GM19025 (cell line): ENCODE results near the gene AKAP5.

Experiments used
- ATAC-seq: cut with Tn5 transposase; IDR thresholded peaks from one replicate; pipeline ENCODE4 v1.9.1; 2021; ENCODE audit warnings: mild to moderate bottlenecking, low read depth, moderate library complexity; ENCODE audit not compliant: unreplicated experiment

Gene AKAP5, protein sequence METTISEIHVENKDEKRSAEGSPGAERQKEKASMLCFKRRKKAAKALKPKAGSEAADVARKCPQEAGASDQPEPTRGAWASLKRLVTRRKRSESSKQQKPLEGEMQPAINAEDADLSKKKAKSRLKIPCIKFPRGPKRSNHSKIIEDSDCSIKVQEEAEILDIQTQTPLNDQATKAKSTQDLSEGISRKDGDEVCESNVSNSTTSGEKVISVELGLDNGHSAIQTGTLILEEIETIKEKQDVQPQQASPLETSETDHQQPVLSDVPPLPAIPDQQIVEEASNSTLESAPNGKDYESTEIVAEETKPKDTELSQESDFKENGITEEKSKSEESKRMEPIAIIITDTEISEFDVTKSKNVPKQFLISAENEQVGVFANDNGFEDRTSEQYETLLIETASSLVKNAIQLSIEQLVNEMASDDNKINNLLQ

DNA sequence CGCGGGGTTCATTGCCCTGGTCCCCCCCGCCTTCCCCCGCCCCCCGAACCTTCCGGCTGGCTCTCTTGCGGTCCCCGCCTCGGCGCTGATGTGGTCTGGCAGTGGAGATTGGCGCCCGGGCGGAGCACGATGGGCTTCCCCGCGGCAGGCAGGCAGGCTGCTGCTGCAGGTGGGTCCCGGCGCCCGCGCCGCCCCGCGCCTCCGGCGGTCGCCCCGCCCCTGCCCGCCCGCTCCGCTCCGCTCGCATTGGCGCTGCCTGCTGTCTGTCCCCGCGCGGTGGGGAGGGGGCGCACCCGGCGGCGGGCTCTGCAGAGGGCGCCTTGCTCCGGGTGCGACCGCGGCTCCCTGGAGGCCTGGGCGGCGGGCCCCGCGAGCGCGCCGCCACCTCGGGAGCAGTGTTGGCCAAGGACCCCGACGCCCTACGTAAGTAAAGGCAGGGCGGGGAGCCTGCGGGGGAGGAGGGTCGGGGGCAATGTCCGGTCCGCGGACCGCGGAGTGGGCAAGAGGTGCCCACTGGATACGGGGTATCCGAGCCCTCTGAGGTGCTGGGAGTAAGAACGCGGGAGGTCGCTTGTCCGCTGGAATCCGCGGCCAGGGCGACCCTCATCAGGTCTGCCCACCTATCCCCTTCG, at the start of gene AKAP5:
Gene AKAP5 (plus strand): TSS at position 309 of the 632 bp plus-strand sequence. CDS start 2,896 bp downstream, outside the sequence.
- peak; percentile 68 for ATAC-seq

DNA sequence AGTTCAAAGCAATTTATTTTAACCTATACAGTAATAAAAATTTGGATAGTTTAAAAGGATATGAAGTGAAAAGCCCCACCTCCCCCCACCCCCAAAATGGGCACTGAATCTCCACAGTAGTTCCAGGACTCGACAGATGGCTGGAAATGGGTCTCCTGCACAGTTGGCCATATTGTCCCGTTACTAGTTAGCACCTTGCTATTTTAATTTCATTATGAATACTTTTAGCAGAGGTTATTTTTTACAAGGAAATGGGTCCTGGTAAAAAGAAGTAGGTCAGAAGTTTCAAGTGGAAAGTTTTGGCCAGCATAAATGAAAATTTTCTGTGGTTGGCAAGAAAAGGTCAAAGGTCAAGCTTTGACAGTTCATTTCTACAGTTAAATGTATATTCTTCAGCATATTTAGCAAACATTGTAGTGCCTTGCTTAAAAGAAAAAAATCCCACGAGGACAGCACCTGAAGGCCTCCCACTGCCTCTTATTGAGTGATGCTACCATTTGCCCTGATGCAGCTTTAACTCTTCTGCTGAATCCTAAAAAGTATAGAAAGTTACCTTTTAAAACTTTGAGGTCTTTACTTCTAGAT, 48.9 kb upstream of the AKAP5 start:
- no peak for ATAC-seq

DNA sequence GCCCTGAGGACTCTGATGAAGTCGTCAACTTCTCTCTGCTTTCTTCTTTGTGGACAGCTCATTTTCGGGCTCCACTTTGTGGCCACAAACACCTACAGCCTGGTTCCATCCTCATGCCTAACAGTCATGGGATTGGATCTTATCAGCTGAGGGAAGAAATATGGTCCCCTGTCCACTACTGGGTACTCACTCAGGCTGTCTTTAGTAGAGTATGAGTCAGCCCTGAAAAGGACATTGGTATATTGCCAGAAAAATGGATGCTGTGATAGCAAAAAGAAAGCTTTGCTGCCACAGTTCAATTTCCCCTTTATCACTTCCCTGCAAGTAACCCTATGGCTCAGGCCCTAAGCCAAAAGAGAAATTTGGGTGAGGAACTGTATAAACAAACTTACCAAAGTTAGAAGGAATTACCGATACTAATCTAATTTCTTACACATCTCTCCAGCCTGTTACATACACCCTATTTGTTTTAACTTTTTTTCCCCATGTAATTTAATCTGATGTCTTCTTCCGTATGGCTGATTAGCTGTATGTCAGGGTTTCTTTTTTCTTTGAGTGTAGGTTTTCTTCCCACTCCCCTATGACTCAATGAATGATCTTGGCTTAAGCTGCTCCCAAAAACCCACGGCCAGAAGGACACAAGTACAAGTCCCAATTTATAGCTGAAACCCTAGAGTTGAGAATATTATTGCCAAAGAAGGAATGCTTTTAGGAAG, 48.1 kb upstream of the AKAP5 start:
- no peak for ATAC-seq

DNA sequence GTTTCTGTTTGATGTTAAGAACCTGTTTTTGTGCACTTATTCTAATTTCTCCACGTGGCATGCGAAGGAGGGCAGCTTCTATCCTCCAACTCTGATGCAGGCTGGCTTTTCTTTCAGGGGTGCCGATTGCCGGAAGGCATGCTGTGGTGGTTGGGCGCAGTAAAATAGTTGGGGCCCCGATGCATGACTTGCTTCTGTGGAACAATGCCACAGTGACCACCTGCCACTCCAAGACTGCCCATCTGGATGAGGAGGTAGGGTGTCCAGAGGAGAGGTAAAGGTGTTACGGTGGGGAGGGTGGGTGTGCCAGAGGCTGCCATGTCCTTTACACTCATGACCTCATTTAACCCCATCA, 47.6 kb upstream of the AKAP5 start:
- ATAC-seq: no peak

DNA sequence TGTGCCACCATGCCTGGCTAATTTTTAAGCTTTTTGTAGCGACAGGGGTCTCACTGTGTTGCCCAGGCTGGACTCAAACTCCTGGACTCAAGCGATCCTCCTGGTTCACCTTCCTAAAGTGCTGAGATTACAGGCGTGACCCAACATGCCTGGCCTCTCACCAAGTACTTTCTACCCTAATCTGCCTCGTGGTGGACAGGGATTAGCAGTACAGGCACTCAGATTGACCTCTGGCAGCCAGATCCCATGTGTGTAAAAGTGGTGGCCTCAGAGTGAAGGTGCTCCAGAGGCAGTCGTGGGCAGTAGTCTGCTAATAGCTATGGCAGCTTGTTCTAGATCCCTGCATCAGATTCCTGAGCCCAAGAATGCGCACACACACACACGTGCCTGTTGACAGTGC, 46.3 kb upstream of the AKAP5 start:
- no peak for ATAC-seq

DNA sequence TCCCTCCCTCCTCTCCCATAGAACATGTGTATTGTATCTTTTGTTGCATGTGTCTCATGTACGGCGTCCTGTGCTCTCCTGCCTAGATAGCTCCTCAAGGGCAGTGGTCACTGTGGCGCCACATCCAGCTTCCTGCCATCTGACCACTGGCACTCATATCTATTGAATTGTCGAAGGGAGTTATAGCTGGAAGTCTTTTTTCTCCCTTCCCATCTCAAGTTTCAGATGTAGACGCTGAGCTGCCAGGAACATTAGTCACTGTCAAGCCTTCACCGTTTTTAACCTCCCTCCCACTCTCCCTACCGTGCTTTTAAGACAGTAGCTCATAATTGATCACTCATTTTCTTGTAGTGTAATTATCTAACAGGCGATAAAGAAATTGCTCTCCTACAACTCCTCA, 44.1 kb upstream of the AKAP5 start:
- no peak for ATAC-seq

DNA sequence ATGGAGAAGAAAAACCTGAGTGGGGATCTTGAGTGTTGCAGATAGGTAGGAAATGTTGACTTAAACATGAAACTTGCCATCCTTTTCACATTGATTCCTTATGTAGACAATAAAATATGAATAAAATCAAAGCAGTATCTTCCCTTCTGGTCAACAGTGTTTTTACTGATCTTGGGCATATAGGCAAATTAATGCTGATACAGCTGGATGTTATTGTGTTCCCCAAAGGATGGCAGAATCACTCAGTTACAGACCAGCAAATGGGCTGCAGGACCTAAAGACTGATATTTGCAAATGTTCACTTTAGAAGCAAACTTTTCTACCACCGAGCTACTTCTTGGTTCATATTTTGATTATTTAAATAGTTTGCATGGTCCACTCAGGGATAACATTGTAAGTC, 43.3 kb upstream of the AKAP5 start:
- no peak for ATAC-seq

DNA sequence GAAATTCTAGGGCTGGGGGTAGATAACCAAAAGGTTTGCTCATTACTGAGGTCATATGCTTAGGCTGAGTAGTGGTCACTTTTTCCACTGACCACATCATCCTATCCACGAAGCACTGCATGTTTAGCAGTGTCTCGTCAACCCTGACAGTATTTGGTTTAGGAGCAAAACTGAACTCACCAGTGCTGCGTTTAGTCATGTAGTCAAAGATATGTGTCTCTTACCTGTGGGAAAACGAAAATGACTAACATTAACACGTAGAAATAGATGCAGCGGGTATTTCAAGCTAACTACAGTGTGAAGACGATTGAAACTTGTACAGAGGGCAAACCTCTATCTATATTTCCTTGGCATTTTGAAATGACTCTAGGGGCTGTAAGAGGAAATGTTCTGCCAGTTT, 42.5 kb upstream of the AKAP5 start:
- no peak for ATAC-seq

DNA sequence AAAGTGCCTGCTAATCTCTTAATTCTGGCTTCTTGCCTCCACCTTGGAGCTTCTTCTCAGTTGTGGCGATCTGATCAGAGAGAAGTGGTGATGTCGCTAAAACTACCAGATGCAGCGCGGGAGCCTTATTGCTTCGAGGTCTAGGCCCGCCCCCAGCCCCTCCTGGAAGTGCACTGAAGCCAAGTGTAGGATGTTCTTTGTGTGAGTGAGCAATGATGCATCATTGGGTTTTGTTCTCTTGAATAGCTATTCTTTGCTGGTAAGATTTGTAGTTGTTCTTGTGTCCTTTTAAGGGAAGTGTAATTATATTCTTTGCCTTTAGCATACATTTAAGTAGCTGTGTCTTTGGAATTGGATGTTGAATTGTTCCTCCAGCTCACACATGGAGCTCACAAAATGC, 41.3 kb upstream of the AKAP5 start:
- ATAC-seq: no peak

DNA sequence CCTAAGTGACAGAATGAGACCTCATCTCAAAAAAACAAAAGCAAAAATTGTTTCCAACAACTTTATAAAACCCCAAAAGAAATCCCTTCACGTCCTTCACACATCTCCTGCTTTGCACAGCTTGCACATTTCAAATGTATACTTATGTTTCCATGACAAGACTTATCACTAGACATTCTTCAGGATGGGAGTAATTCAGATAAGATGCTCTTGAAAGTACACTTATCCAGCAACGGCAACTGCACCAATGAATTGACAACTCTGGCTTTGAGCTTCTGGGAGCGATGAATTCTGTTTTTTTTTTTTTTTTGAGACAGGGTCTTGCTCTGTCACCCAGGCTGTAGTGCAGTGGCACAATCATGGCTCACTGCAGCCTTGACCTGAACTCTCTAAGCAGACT, 30.8 kb upstream of the AKAP5 start:
- ATAC-seq: no peak

DNA sequence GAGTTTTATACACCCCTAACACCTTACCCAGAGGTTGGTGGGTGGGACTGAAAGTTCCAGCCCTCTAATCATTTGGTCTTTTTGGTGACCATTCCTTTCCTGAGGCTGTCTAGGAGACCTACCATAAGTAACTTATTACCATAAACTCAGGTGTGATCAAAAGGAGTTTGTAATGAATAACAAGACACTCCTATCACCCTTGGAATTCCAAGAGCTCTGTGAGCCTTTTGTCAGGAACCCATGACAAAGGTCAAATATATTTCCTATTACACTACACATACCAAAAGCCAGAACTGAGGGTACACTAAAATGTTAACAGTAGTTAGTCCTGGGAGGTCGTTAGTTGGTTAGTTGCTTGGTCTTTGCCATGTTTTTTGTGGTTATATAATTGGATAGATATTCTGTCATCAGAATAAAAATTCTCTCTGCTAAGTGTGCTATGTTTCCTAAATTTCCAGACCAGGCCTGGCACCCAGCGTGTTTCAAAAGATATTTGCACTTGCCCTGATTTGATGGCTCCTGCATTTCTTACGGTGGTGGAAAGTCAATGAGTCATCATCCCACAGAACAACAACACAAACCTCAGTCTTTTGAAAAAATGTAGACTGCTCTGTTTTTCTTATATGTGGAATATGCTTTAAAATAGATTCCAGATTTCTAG, 27.0 kb upstream of the AKAP5 start:
- no peak for ATAC-seq

DNA sequence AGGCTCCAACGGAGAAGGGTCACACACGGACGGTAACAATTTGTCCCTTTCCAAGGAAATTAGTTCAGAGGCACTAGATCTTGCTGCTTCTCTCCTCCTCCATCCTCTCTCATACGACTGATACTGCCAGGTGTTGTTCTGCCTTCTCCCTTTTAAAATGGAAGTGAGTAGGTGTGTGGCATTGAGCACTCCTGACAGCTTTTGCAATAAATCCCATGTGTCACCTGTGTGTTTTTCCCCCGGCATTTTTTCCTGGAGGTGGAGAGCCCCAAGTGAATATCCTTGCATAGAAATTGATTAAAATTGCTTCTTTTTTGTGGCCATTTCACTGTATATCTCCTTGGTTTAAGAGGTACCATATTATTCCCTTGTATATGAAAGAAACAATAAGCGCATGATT, 26.2 kb upstream of the AKAP5 start:
- ATAC-seq: no peak

DNA sequence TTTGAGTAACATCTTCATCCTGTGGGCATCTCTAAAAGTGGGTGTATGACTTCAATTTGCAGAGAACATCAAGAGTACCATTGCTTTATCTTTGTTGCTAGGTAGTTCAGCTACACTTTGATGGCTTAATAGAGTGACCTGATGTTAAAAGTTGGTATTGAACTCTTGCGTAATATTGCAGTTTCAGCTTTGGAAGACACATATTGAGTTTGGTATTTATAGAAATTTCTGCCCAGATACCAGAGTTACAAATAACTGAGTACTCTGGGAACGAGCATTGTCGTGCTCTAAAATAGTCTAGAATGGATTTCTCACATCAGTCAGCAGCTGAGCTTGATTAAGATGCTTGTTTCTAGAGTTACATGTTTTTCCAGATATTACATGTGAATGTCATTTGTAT, 24.8 kb upstream of the AKAP5 start:
- ATAC-seq: no peak

DNA sequence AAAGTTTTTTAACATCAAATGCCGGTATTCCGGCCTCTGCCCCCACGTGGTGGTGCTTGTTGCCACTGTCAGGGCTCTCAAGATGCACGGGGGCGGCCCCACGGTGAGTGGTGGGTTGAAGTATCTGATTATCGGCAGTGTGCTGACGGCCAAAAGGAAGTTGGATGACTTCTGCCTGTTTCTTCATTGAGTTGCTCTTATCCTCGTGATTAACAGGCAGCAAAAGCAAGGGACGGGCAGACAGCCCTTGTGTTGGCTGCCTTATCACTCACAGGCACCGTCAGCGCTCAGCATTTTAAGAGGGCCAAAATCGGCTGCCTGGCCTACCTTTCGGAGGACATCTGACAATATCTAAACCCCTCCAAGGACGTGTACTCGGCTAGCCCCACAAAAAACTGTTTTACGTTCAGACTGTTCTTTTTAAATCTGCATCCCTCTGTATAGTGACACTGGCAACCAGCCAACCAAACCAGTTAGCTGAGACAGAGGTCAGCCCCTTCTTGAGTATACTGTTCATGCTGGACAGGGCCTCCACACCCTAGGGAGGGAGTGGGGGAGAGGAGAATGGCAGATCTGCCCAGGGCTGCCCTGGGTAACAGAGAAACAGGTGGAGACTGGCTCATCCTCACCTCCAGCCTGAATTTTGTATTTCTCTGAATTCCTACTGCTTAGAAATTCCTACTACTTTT, 22.9 kb upstream of the AKAP5 start:
- no peak for ATAC-seq

DNA sequence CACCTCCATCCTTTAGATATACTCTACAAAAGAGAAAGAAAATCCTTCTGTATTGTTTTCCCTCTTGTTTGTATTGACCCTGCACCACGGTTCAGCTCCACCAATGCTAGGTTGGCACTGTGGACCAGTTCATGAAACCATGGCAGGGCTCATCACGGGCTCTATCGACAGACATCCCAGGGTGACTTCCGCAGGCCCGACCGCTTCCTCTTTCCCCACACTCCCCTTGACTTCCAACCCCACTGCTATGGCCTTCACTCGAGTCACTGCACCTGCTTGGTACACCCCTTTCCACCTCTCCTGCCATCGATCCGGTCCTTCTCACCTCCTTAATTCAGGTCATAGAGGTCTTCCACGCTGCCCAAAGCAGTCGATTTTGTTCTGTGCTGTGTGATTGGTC, 21.2 kb upstream of the AKAP5 start:
- ATAC-seq: no peak

DNA sequence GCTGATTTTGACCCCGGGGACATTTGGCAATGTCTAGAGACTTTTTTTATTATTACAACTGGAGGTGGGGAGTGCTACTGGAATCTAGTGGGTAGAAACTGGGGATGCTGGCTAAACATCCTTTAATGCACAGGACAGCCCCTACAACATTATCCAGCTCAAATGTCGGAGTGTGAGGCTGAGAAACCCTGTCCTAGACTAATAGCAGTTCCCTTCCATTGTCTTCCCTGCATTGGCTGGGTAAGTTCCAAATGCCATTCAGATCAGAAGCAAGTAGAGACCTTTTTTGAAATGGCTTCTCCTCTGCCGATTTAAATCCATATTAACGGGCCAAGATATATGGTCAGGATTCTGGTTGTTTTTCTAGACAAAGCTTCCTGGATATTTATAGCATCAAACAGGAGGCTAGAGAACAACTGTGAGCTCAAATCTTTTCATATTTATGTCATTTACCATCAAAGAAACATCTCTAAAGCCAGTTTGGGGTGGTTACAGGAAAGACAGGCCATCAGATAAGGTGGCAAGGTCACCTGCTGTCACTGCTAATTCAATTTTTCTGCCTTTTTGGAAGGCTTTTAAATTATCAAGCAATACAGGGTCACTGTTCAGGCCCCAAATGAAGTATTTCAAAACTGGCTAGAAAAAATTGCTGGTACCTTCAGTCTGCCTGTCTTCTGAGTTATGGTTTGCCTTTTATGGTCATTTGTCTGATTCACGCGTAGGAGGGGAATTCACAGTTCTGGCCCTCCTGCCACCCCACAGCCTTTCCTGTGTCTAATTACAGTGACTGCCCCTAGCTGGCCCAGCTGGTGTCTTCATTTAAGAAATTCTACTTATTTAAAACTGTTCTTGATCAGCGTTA, 20.1 kb upstream of the AKAP5 start:
- peak; percentile 99 for ATAC-seq

DNA sequence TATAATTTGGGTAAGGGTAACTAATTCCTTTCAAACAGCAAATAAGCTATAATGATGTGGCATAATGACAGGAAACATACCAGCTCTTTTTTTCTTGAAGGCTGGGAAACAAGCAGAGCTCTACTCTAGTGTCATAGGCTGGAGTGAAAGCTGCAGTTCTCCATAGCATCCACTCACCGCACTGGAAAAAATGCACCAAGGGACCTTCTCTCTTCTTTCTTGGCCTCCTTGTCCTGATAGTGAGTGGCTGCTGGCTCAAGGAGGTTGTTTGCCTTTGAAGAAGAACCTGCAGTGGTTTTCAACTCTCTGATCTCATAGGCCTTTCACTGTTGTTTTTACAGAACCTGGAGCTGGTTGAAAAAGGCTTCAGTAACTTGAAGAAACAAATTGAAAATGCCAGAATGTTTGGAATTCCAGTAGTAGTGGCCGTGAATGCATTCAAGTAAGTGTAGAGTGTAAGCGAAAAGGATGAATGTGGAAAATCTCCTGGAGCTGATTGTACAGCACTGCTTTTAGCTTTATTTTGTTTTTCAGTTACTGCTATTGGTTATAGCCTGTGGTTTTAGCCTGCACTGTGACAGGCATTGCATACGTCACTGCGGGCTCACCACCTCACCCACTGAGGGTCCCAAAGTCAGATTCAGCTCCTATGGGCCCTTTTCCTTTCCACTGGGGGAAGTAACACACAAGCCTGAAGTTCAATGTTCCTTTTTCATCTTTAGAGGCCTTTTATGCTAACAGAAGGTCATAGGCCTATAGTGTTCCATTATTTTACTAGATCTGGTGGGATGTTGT, 17.2 kb upstream of the AKAP5 start:
- ATAC-seq: no peak

DNA sequence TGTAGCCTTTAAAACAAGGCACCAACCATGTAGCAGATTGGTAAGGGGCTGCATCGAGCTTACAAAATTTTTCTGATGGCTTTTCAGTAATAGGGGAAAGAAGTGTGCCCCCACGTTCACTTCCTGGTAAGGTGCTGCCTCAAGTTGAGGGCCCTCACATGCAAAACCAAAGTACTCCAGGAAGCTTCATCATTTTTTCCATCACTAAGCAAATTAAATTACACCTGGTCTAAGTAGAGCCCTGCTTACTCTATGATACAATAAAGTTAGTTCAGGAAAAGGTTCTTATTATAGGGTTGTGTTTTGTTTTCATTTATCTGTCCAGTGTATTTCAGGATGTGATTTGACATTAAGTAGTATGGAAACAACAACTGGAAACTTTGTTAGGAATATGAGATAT, 15.0 kb upstream of the AKAP5 start:
- ATAC-seq: no peak
